HG03159 (cell line): Measurements from ENCODE around the gene LAMA4.
A peak's percentile ranks its signal among the peaks of the same experiment; 100 is the strongest.

ENCODE experiments used
- ATAC-seq: cut with Tn5 transposase; IDR thresholded peaks from one replicate; pipeline ENCODE4 v1.9.1; 2021; ENCODE audit warnings: mild to moderate bottlenecking, moderate library complexity; ENCODE audit not compliant: unreplicated experiment

The LAMA4 gene

GRCh38 chr6:112193535-112194051 lies 60.8 kb downstream of the LAMA4 start:
- ATAC-seq, result no peak

- ATAC-seq, result no peak
Measured at GRCh38 chr6:112193117-112193516, 61.2 kb downstream of the LAMA4 start.

- ATAC-seq, result no peak
Measured at GRCh38 chr6:112191509-112192020, 62.8 kb downstream of the LAMA4 start.

GRCh38 chr6:112190164-112190563 lies 64.2 kb downstream of the LAMA4 start:
- no peak for ATAC-seq

- no peak for ATAC-seq
Measured at GRCh38 chr6:112189494-112189893, 64.9 kb downstream of the LAMA4 start.

GRCh38 chr6:112188906-112189305 lies 65.5 kb downstream of the LAMA4 start:
- ATAC-seq, result no peak

- ATAC-seq, result no peak
Measured at GRCh38 chr6:112187736-112188135, 66.6 kb downstream of the LAMA4 start.

GRCh38 chr6:112184951-112185350 lies 69.4 kb downstream of the LAMA4 start:
- no peak for ATAC-seq

- no peak for ATAC-seq
Measured at GRCh38 chr6:112183271-112183671, 71.1 kb downstream of the LAMA4 start.

GRCh38 chr6:112181130-112181529 lies 73.2 kb downstream of the LAMA4 start:
- ATAC-seq, result no peak

GRCh38 chr6:112180095-112180820 lies 74.1 kb downstream of the LAMA4 start:
- ATAC-seq, result peak; percentile 84

GRCh38 chr6:112179631-112180030 lies 74.7 kb downstream of the LAMA4 start:
- ATAC-seq, result no peak

GRCh38 chr6:112178846-112179245 lies 75.5 kb downstream of the LAMA4 start:
- ATAC-seq, result no peak

- ATAC-seq, result no peak
Measured at GRCh38 chr6:112177092-112177491, 77.3 kb downstream of the LAMA4 start.

- ATAC-seq, result no peak
Measured at GRCh38 chr6:112176175-112176574, 78.2 kb downstream of the LAMA4 start.

- ATAC-seq, result no peak
Measured at GRCh38 chr6:112173221-112173804, 81.1 kb downstream of the LAMA4 start.

GRCh38 chr6:112172540-112172939 lies 81.8 kb downstream of the LAMA4 start:
- ATAC-seq, result no peak

GRCh38 chr6:112169541-112169940 lies 84.8 kb downstream of the LAMA4 start:
- no peak for ATAC-seq

GRCh38 chr6:112163295-112164257 lies 90.8 kb downstream of the LAMA4 start:
- peak; percentile 99 for ATAC-seq

GRCh38 chr6:112160745-112161144 lies 93.6 kb downstream of the LAMA4 start:
- ATAC-seq, result no peak

- no peak for ATAC-seq
Measured at GRCh38 chr6:112156668-112157067, 97.7 kb downstream of the LAMA4 start.
